ENCODE results near the gene USP3. TPM values are rescaled to one million over a fixed set of nuclear protein-coding genes. Genes with fewer than 3 reads are reported as not detected.

The USP3 gene
- total and polyA plus RNA-seq, 8 donors, result 37.4 to 80.7 (median 42.3) TPM

DNA sequence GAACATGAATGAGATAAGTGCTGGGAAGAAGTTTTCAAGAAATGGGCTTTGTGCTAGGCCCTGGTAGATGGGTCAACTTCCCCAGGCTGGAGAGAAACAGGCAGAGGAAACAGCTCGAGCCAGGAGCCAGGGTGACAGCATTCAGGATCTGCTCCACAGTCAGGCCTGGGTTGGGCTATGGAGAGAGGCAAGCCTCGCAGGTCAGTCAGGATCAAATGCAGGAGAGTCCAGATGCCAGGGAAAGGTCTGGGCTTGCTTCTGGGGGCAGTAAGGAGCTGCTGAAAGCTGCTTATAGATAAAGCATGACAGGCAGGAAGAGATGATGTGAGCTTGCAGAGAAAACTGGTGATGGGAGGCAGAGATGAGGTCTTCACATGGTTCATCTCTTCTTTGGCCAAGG lies 11.0 kb upstream of the USP3 start:
- peak overlapping the region in 1 of 2 donors; percentile 97 for H3K27ac ChIP-seq
- H3K36me3 ChIP-seq, result no peaks in the 10 kb centered on the region
- H3K4me3 ChIP-seq, result no peak overlapping the region
- ATAC-seq (no peak), DNase-seq (no peak)
- intact Hi-C loops (cut with DNase I), result no loop called here
- H3K27me3 ChIP-seq, result no peaks in the 10 kb centered on the region
- H3K9me3 ChIP-seq, result no peaks in the 10 kb centered on the region
- peaks cover 12 to 97% of the 10 kb centered on the region in 2 donors for H3K4me1 ChIP-seq
- TF ChIP-seq, protein P1, sequence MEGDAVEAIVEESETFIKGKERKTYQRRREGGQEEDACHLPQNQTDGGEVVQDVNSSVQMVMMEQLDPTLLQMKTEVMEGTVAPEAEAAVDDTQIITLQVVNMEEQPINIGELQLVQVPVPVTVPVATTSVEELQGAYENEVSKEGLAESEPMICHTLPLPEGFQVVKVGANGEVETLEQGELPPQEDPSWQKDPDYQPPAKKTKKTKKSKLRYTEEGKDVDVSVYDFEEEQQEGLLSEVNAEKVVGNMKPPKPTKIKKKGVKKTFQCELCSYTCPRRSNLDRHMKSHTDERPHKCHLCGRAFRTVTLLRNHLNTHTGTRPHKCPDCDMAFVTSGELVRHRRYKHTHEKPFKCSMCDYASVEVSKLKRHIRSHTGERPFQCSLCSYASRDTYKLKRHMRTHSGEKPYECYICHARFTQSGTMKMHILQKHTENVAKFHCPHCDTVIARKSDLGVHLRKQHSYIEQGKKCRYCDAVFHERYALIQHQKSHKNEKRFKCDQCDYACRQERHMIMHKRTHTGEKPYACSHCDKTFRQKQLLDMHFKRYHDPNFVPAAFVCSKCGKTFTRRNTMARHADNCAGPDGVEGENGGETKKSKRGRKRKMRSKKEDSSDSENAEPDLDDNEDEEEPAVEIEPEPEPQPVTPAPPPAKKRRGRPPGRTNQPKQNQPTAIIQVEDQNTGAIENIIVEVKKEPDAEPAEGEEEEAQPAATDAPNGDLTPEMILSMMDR (IDR thresholded peaks at IDR 0.05), result no peak

DNA sequence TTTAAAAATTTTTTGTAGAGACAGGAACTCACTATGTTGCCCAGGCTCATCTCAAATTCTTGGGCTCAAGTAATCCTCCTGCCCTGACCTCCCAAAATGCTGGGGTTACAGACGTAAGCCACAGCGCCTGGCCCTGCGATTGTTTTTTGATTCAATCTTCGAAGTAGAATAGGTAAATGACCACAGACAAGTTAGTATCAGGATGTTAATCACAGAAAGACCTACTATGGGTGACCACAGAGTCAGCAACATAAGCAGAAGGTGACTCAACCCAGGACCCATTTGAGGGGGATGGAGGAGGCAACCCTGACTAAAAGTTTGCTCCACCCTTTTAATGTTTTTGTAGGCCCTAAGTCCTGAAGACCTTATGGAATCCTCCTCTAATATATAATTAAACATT lies 10.0 kb upstream of the USP3 start:
- Histone ChIP-seq H3K4me1 (peaks cover 12 to 94% of the 10 kb centered on the region in 2 donors), H3K9me3 (no peaks in the 10 kb centered on the region), H3K36me3 (no peaks in the 10 kb centered on the region), H3K27ac (peak overlapping the region in 1 of 2 donors; percentile 100), H3K4me3 (peak overlapping the region in 1 of 2 donors; percentile 24), H3K27me3 (no peaks in the 10 kb centered on the region)
- TF ChIP-seq, protein P1 (IDR thresholded peaks at IDR 0.05), result no peak
- intact Hi-C loops (cut with DNase I), result no loop called here
- no peak for ATAC-seq
- DNase-seq, result no peak

DNA sequence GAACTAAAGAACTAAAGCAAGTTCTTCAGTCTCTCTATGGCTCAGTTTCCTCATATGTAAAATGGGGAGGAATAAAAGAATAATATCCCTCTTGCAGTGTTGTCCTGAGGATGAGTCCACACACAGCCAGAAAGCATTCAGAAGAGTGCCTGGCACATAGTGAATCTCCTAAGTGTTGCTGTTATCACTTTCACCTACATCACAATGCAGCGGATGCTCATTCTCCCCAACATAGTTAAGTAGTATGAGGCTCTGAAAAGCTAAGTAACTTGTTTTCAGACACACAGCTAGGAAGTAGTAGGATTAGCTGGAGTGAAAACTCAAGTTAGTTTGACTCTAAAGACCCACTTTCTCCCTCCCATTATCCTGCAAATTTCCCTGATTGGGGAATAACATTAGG lies 9.1 kb upstream of the USP3 start:
- Histone ChIP-seq H3K9me3 (no peaks in the 10 kb centered on the region), H3K27me3 (no peaks in the 10 kb centered on the region), H3K27ac (peak overlapping the region in 1 of 2 donors; percentile 100), H3K36me3 (no peaks in the 10 kb centered on the region), H3K4me1 (peaks cover 13 to 95% of the 10 kb centered on the region in 2 donors), H3K4me3 (peak overlapping the region in 1 of 2 donors; percentile 24)
- intact Hi-C loops (cut with DNase I), result no loop called here
- TF ChIP-seq, protein P1 (IDR thresholded peaks at IDR 0.05), result no peak
- DNase-seq (no peak), ATAC-seq (no peak)

DNA sequence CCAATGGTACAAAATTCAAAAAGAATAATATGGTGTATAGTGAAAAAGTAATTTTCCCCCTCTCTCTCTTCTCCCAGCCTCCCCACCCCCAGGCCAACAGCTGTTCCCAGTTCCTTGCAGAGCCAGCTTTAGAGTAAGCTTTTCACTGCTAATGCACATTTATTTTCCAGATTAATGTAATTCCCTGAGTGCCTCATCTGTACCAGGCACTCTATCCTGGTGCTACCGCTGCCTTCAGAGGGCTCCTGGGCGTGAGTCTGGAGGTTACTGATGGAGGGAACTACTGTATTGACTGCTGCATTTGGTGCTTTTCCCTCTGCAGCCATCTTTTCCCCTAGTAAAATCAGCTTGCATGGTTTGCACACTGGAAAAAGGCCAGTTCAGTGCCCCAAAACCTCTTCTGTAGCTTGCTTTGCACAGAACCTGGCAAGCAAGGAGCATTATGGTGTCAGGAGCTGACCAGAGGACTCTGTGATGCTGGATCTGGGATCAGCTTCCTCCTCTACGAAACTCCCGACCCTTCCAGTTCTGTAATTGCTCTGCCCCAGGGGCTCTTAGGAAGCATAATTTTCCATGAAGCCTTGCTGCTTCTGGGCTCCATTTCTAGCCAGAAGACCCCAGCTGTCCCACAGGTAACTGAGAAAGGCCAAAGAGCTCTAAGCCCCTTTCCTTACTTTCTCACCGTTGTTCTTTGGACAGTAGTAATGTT lies 8.5 kb upstream of the USP3 start:
- intact Hi-C loops (cut with DNase I), result no loop called here
- TF ChIP-seq, protein P1 (IDR thresholded peaks at IDR 0.05), result no peak

DNA sequence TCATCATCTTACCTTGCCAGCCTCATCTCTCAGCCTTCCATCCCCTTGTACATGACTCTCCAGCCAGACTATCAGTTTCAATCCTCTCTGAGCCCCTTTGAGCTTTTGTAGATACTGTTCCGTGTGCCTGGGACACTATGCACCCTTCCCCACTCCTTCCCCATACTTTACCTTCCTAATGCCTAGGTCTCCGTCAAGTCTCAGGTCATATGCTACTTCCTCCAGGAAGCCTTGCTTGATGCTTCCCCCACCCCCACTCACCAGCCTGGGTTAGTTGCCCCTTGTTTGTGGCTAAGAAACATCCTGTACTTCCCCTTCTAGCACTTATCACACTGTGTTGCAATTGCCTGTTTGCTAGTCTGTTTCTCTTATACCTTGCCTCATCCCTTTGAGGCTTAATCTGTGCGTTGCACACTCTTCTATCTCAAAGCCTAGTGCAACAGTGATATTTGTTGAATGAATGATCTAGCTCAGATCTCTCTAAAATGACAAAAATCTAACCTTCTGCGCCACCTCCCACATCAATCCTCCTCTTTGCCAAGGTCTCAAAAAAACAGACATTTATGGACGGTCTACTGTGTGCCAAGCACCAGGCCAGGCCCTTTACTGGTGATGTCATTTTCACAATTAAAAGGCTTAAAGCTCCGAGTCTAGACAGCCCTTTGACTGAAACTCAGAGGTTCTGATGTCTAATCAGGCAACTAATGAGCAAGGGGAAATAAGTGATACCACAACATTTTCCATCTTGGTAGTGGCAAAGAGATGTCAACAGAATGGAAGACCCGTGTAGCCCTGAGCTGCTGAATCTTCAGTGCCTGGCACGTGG lies 6.5 kb upstream of the USP3 start:
- peak in 2 of 4 donors; percentile 75 to 82 for DNase-seq
- intact Hi-C loops (cut with DNase I), result no loop called here

More for the DNA sequence above, 8.5 kb upstream of the USP3 start:
- peaks cover 19 to 95% of the 10 kb centered on the region in 2 donors for H3K4me1 ChIP-seq
- ATAC-seq (no peak), DNase-seq (no peak)
- peak overlapping the region in 1 of 2 donors; percentile 24 for H3K4me3 ChIP-seq
- H3K27ac ChIP-seq, result peak overlapping the region in 1 of 2 donors; percentile 100
- H3K27me3 ChIP-seq, result no peaks in the 10 kb centered on the region
- no peaks in the 10 kb centered on the region for H3K36me3 ChIP-seq
- no peaks in the 10 kb centered on the region for H3K9me3 ChIP-seq

More for the DNA sequence above, 6.5 kb upstream of the USP3 start:
- Histone ChIP-seq H3K27me3 (no peaks in the 10 kb centered on the region), H3K4me1 (peaks cover 31 to 96% of the 10 kb centered on the region in 2 donors), H3K36me3 (no peaks in the 10 kb centered on the region), H3K27ac (peak overlapping the region; percentile 62 to 100), H3K9me3 (no peaks in the 10 kb centered on the region), H3K4me3 (peak overlapping the region in 1 of 2 donors; percentile 24)
- TF ChIP-seq, protein P1 (IDR thresholded peaks at IDR 0.05), result no peak
- peak; percentile 19 for ATAC-seq

Data from left lung (tissue), 10 donors.